ENCODE measurements around the gene NPTN.

The NPTN gene

DNA sequence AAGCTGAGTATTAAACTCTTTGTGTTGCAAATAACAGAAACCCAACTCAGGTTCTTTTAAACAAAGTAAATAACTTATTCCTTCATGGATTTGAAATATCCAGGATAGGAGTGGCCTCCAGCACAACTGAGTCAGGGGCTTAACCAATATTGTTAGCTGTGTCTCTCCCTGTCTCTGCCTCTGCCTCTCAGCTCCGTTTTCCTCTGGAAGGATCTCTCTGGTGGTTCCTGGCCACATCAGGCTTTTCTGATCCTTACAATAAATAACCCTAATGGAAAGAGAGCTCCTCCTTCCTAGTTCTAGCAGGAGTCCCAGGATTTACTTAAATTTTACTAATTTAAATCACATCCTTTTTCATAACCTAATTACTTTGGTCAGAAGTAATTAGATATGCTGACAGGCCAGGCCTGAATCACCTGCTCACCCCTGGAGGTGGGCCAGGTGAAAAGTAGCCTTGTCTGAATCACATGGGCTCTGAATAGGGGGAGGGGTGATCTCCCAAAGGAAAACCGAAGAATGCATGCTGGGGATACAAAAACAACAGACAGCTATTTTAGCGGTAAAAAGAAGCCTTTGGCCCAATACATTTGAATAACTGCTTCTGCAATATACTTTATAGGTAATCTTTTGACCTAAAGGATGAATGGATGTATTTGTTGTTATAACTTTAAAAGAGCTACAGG, 114.9 kb downstream of the NPTN start:
- no peak for DNase-seq (ENCODE audit: low read depth)

DNA sequence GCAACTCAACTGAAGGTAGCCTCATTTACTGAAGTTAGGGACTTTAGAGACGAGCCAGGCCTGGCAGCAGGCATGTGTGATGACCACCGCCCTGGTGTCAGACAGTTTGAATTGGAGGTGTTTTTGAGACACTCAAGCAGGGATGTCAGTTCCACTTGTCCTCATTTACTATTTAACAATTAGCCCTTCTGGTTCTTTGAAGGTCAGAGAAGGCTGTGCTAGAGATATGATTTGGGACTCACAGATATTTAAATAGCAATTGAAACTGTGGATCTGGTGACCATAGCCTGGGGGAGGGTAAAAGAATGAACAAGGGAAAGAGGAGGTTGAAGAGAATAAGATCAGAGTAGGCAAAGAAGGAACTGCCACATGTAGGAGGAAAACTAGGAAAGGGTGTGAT, 115.6 kb downstream of the NPTN start:
- no peak for DNase-seq (ENCODE audit: low read depth)

DNA sequence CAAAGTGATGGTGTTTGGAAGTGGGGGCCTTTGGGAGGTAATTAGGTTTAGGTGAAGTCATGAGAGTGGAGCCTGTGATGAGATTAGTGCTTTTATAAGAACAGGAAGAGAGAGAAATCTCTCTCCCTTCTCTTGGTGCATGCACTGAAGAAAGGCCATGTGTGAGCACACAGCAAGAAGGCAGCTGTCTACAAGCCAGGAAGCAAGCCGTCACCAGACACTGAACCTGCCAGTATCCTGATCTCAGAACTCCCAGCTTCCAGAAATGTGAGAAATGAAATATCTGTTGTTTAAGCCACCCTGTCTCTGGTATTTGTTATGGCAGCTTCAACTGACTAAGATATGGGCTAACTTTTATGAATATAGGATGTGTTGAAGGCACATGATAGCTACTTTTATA, 117.7 kb downstream of the NPTN start:
- no peak for DNase-seq (ENCODE audit: low read depth)
